Mesothelial cell of epicardium (in vitro differentiated cells): ENCODE results near the gene KIAA1755. TPM values are rescaled to one million over a fixed set of nuclear protein-coding genes. Genes with fewer than 3 reads are reported as not detected.

Experiments
- DNase-seq, 2 experiments: peaks; one replicate each; pipeline ENCODE4 v3.0.0; 2021; ENCODE audit warnings: low spot score in 2 of 2; ENCODE audit not compliant: unreplicated experiment in 2 of 2
- H3K27ac Mint-ChIP-seq: 2 replicates; pipeline ENCODE4 v1.8.0; 2021; ENCODE audit warnings: mixed read lengths
- H3K27me3 Mint-ChIP-seq: 2 replicates; pipeline ENCODE4 v1.8.0; 2021; ENCODE audit warnings: low read depth, mixed read lengths
- H3K36me3 Mint-ChIP-seq: 2 replicates; pipeline ENCODE4 v1.8.0; 2021; ENCODE audit warnings: mixed read lengths
- H3K4me1 Mint-ChIP-seq: 2 replicates; pipeline ENCODE4 v1.8.0; 2021; ENCODE audit warnings: mixed read lengths
- H3K4me3 Mint-ChIP-seq: 2 replicates; pipeline ENCODE4 v1.8.0; 2021; ENCODE audit warnings: mild to moderate bottlenecking, moderate library complexity, mixed read lengths
- H3K9me3 Mint-ChIP-seq: 2 replicates; pipeline ENCODE4 v1.8.0; 2021; ENCODE audit warnings: mixed read lengths
- total RNA-seq: library from RNA; stranded (reverse); gene quantifications from 3 replicates; pipeline ENCODE4 v1.2.1, GENCODE V29; 2021
- TF ChIP-seq, protein P1 (sequence below): fragments of 200-600 bp; sonication (generic); IDR thresholded peaks from one replicate; pipeline ENCODE4 v1.5.0; 2021; ENCODE audit warnings: antibody characterized with exemption; ENCODE audit not compliant: unreplicated experiment

KIAA1755 gene
- total RNA-seq, 1 donor from 2014 or later, result 4.4 TPM

DNA sequence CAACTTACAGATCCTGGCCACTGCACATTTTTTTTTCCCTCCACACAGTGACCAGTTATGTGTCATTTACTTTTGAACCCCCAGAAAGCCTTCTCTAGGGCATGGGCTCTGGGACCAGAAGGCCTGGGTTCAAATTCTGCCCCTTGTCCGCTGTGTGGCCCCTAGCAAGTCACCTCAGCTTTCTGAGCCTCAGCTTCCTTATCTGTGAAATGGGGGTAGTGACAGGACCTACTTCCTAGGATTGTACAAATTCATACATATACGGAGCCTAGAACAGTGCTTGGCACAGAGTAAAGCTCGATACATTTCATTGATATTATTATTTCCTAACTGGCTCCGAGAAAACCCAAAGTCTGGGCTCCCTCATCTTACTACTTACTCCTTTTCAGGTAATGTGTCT is 45.0 kb upstream of the KIAA1755 start:
- peaks cover 4% of the 10 kb centered on the region for H3K27me3 Mint-ChIP-seq
- TF ChIP-seq, protein P1, sequence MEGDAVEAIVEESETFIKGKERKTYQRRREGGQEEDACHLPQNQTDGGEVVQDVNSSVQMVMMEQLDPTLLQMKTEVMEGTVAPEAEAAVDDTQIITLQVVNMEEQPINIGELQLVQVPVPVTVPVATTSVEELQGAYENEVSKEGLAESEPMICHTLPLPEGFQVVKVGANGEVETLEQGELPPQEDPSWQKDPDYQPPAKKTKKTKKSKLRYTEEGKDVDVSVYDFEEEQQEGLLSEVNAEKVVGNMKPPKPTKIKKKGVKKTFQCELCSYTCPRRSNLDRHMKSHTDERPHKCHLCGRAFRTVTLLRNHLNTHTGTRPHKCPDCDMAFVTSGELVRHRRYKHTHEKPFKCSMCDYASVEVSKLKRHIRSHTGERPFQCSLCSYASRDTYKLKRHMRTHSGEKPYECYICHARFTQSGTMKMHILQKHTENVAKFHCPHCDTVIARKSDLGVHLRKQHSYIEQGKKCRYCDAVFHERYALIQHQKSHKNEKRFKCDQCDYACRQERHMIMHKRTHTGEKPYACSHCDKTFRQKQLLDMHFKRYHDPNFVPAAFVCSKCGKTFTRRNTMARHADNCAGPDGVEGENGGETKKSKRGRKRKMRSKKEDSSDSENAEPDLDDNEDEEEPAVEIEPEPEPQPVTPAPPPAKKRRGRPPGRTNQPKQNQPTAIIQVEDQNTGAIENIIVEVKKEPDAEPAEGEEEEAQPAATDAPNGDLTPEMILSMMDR, result no peak
- no peaks in the 10 kb centered on the region for H3K9me3 Mint-ChIP-seq
- no peak for DNase-seq
- no peaks in the 10 kb centered on the region for H3K4me1 Mint-ChIP-seq
- H3K27ac Mint-ChIP-seq, result no peak overlapping the region
- H3K36me3 Mint-ChIP-seq, result no peaks in the 10 kb centered on the region
- H3K4me3 Mint-ChIP-seq, result no peak overlapping the region

DNA sequence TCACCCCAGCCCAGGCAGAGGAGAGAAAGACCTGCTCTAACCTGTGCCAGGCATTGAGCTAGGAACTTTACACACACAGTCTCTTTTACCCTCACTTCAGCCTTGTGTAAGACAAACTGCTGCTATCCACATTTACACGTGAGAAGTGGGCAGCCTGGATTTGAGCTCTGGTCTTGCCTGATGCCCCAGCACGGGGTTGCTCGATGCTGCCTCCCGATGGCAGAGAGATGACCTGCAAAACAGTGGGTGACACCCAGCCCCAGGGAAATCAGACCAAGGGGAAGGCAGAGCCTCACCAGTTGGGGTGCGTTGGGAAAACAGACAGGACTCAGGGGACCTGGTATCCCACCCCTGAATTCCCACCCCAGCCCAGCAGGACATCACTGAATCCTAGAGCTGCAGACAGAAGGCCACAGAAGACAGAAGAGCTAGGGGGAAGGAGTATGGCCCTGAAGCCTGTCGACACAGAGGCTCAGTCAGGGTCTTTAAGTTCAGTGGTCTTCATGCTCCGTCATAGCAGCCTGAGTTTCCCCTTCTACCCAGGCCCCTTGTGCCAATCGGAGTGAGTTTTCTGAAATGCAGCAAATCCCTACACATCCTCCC is 44.4 kb upstream of the KIAA1755 start:
- no peaks in the 10 kb centered on the region for H3K36me3 Mint-ChIP-seq

DNA sequence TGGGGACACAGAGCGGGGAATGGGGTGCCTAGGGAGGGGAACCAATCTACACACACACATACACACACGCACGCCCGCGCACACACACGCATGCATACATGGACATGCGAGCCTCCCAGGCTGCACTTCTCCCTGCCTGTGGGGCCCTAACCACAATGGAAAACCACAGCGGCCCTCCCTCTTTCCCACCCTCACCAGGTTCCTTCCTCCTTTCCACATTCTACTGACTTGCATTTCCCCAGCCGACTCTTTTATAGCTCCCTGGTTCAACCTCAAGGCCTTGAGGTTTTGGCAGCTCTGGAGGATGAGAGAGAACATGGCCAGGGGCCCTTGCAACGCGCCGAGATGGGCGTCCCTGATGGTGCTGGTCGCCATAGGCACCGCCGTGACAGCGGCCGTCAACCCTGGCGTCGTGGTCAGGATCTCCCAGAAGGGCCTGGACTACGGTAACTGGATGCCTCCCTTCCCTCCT is 43.4 kb upstream of the KIAA1755 start, which contains the start of gene BPI:
TSS of gene BPI (plus strand) at position 249 of the 472 bp plus-strand sequence. CDS start at position 317, 68 bp downstream.
- Mint-ChIP-seq H3K9me3 (no peaks in the 10 kb centered on the region), H3K36me3 (no peaks in the 10 kb centered on the region), H3K27me3 (no peaks in the 10 kb centered on the region), H3K4me1 (peaks cover 11% of the 10 kb centered on the region), H3K4me3 (no peak within 1 kb of the TSS), H3K27ac (no peak within 1 kb of the TSS)
- TF ChIP-seq, protein P1, result no peak
- DNase-seq, result no peak

More for the DNA sequence above, 44.4 kb upstream of the KIAA1755 start:
- no peak for DNase-seq
- TF ChIP-seq, protein P1, result no peak
- Mint-ChIP-seq H3K27me3 (no peaks in the 10 kb centered on the region), H3K4me3 (no peak overlapping the region), H3K4me1 (peaks cover 2% of the 10 kb centered on the region), H3K27ac (no peak overlapping the region), H3K9me3 (no peaks in the 10 kb centered on the region)

DNA sequence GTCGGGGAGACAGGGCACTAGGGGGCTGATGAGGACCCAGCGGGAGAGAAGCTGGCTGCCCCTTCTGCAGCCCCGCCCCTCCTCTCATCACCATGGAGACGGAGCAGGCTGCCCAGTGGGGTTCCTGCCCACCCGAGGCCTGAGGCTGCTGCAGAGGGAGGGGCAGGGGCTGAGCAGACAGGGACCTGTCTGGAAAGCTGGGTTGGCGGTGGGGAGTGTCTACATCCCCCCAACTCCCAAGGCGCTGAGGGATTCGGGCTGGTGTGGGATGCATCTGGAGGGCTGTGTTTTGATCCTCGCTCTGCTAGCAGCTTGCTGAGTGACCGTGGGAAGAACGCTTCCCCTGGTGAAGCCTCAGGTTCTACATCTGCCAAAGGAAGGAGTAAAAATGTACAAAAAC is 42.3 kb upstream of the KIAA1755 start:
- DNase-seq, result no peak
- no peaks in the 10 kb centered on the region for H3K9me3 Mint-ChIP-seq
- TF ChIP-seq, protein P1, result no peak
- H3K4me1 Mint-ChIP-seq, result peaks cover 14% of the 10 kb centered on the region
- H3K27ac Mint-ChIP-seq, result no peak overlapping the region
- H3K27me3 Mint-ChIP-seq, result no peaks in the 10 kb centered on the region
- no peaks in the 10 kb centered on the region for H3K36me3 Mint-ChIP-seq
- H3K4me3 Mint-ChIP-seq, result no peak overlapping the region

DNA sequence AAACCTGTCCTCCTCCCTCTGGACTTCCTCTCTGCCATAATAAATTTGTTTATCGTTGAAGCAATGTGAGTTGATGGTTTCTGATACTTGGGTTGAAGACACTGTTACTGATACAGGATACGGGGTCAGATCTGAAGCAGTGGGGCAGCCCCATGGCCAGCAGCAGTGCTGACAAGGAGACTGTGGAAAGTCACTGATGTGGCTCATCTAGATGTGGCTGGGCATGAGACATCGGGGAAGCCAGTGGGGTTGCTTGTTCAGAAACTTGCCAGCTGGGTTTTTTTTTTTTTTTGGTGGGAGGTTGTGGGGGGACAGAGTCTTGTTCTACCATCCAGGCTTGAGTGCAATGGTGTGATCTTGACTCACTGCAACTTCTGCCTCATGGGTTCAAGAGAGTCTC is 40.8 kb upstream of the KIAA1755 start:
- Mint-ChIP-seq H3K4me1 (peaks cover 14% of the 10 kb centered on the region), H3K9me3 (no peaks in the 10 kb centered on the region), H3K27ac (no peak overlapping the region), H3K36me3 (no peaks in the 10 kb centered on the region), H3K4me3 (no peak overlapping the region), H3K27me3 (no peaks in the 10 kb centered on the region)
- TF ChIP-seq, protein P1, result no peak
- DNase-seq, result no peak
